ENCODE results near the gene CST7. TPM values are rescaled to one million over a fixed set of nuclear protein-coding genes. Genes with fewer than 3 reads are reported as not detected.

The CST7 gene
- total and polyA plus RNA-seq, 2 donors from 2014 or later, result 1.4 to 3.7 TPM

DNA sequence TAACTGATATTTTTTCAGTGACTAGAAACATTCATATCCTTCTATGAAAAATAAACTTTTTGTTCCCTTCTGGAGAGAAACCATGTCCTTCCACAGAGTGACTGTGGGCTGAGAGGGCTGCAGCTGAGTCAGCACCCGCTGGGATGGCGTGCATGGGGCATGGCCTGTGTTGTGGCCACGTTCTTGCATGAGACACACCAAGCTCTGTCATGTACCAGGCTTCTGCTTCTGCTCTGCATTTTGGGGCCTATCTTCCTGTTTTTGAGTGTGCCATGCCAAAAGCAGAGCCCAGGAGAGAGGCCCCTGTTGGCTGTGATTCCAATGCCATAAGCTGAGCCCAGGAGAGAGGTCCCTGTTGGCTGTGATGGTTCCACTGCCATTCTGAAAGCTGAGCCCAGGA lies 32.7 kb downstream of the CST7 start:
- H3K4me3 ChIP-seq (ENCODE audit: low read length in 3 of 3), result no peak overlapping the region
- TF ChIP-seq, protein P1, sequence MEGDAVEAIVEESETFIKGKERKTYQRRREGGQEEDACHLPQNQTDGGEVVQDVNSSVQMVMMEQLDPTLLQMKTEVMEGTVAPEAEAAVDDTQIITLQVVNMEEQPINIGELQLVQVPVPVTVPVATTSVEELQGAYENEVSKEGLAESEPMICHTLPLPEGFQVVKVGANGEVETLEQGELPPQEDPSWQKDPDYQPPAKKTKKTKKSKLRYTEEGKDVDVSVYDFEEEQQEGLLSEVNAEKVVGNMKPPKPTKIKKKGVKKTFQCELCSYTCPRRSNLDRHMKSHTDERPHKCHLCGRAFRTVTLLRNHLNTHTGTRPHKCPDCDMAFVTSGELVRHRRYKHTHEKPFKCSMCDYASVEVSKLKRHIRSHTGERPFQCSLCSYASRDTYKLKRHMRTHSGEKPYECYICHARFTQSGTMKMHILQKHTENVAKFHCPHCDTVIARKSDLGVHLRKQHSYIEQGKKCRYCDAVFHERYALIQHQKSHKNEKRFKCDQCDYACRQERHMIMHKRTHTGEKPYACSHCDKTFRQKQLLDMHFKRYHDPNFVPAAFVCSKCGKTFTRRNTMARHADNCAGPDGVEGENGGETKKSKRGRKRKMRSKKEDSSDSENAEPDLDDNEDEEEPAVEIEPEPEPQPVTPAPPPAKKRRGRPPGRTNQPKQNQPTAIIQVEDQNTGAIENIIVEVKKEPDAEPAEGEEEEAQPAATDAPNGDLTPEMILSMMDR (IDR thresholded peaks at IDR 0.05; ENCODE audit: borderline replicate concordance, extremely low read depth, insufficient read depth), result no peak
- H3K27ac ChIP-seq (ENCODE audit: low read depth in 2 of 2, low read length in 2 of 2), result no peak overlapping the region
- peaks cover 0 to 1% (median 0%) of the 10 kb centered on the region in 3 donors for H3K9me3 ChIP-seq (ENCODE audit: control insufficient read depth in 2 of 3, insufficient read depth in 1 of 3, low read length in 3 of 3)
- H3K36me3 ChIP-seq (ENCODE audit: control insufficient read depth in 2 of 3, insufficient read depth in 3 of 3, low read length in 3 of 3), result peaks cover 0 to 10% (median 7%) of the 10 kb centered on the region in 3 donors
- FAIRE-seq (no peak), DNase-seq (peak in 1 of 5 donors; percentile 3)
- H3K27me3 ChIP-seq (ENCODE audit: control insufficient read depth, insufficient read depth, low read length), result no peaks in the 10 kb centered on the region
- H3K9ac ChIP-seq (ENCODE audit: low read length in 3 of 3), result no peak overlapping the region
- intact Hi-C loops (cut with DNase I), result no loop called here
- peaks cover 0 to 2% (median 0%) of the 10 kb centered on the region in 3 donors for H3K4me1 ChIP-seq (ENCODE audit: control insufficient read depth in 2 of 3, insufficient read depth in 2 of 3, low read depth in 1 of 3, low read length in 3 of 3)

- no peak for FAIRE-seq
These were observed 34.8 kb downstream of the CST7 start for GRCh38 chr20:24983896-24984295.

GRCh38 chr20:24984961-24985640 lies 36.0 kb downstream of the CST7 start:
- Histone ChIP-seq H3K36me3 (ENCODE audit: control insufficient read depth in 2 of 3, insufficient read depth in 3 of 3, low read length in 3 of 3) (peaks cover 0 to 2% (median 0%) of the 10 kb centered on the region in 3 donors), H3K9ac (ENCODE audit: low read length in 3 of 3) (no peak overlapping the region), H3K4me1 (ENCODE audit: control insufficient read depth in 2 of 3, insufficient read depth in 2 of 3, low read depth in 1 of 3, low read length in 3 of 3) (peaks cover 0 to 2% (median 0%) of the 10 kb centered on the region in 3 donors), H3K27ac (ENCODE audit: low read depth in 2 of 2, low read length in 2 of 2) (no peak overlapping the region), H3K9me3 (ENCODE audit: control insufficient read depth in 2 of 3, insufficient read depth in 1 of 3, low read length in 3 of 3) (no peaks in the 10 kb centered on the region), H3K27me3 (ENCODE audit: control insufficient read depth, insufficient read depth, low read length) (no peaks in the 10 kb centered on the region), H3K4me3 (ENCODE audit: low read length in 3 of 3) (no peak overlapping the region)
- peak in 1 of 5 donors; percentile 8 for DNase-seq
- no peak for FAIRE-seq
- intact Hi-C loops (cut with DNase I), result no loop called here
- TF ChIP-seq, protein P1 (IDR thresholded peaks at IDR 0.05; ENCODE audit: borderline replicate concordance, extremely low read depth, insufficient read depth), result no peak

More at GRCh38 chr20:24983896-24984295, 34.8 kb downstream of the CST7 start:
- Histone ChIP-seq H3K4me1 (ENCODE audit: control insufficient read depth in 2 of 3, insufficient read depth in 2 of 3, low read depth in 1 of 3, low read length in 3 of 3) (peaks cover 0 to 2% (median 0%) of the 10 kb centered on the region in 3 donors), H3K9me3 (ENCODE audit: control insufficient read depth in 2 of 3, insufficient read depth in 1 of 3, low read length in 3 of 3) (no peaks in the 10 kb centered on the region), H3K27me3 (ENCODE audit: control insufficient read depth, insufficient read depth, low read length) (no peaks in the 10 kb centered on the region), H3K27ac (ENCODE audit: low read depth in 2 of 2, low read length in 2 of 2) (no peak overlapping the region), H3K36me3 (ENCODE audit: control insufficient read depth in 2 of 3, insufficient read depth in 3 of 3, low read length in 3 of 3) (peaks cover 0 to 2% (median 0%) of the 10 kb centered on the region in 3 donors), H3K4me3 (ENCODE audit: low read length in 3 of 3) (no peak overlapping the region), H3K9ac (ENCODE audit: low read length in 3 of 3) (no peak overlapping the region)
- DNase-seq, result peak in 3 of 5 donors; percentile 14 to 54 (median 44)
- intact Hi-C loops (cut with DNase I), result no loop called here
- TF ChIP-seq, protein P1 (IDR thresholded peaks at IDR 0.05; ENCODE audit: borderline replicate concordance, extremely low read depth, insufficient read depth), result no peak
